Karpas-422 (cell line): ENCODE data around the gene PLXNC1. TPM values are rescaled to one million over a fixed set of nuclear protein-coding genes. Genes with fewer than 3 reads are reported as not detected.

Experiments
- DNase-seq: peaks from one replicate; pipeline ENCODE4 v3.0.0-alpha.2; 2015
- H2AFZ ChIP-seq: fragments of 200-600 bp; sonication (generic); 2 replicates; pipeline ENCODE4 v1.6.1; 2014; ENCODE audit warnings: antibody characterized with exemption, low read length, mixed read lengths
- H3K27ac ChIP-seq: fragments of 200-600 bp; sonication (generic); 2 replicates; pipeline ENCODE4 v1.5.1; 2014; ENCODE audit warnings: mild to moderate bottlenecking, low read length, moderate library complexity
- H3K27me3 ChIP-seq: fragments of 200-600 bp; sonication (generic); 2 replicates; pipeline ENCODE4 v1.6.1; 2014; ENCODE audit warnings: low read length, mixed read lengths
- H3K36me3 ChIP-seq: fragments of 200-600 bp; sonication (generic); 2 replicates; pipeline ENCODE4 v1.6.1; 2014; ENCODE audit warnings: low read length, mixed read lengths; ENCODE audit not compliant: insufficient read depth
- H3K4me1 ChIP-seq: fragments of 200-600 bp; sonication (generic); 2 replicates; pipeline ENCODE4 v1.6.1; 2014; ENCODE audit warnings: mild to moderate bottlenecking, low read length, mixed read lengths
- H3K4me2 ChIP-seq: fragments of 200-600 bp; sonication (generic); 2 replicates; pipeline ENCODE4 v1.6.1; 2014; ENCODE audit warnings: low read length, low read depth, mild to moderate bottlenecking; ENCODE audit not compliant: poor library complexity, severe bottlenecking
- H3K4me3 ChIP-seq: fragments of 200-600 bp; sonication (generic); 2 replicates; pipeline ENCODE4 v1.5.1; 2014; ENCODE audit warnings: mild to moderate bottlenecking, antibody characterized with exemption, low read length, mixed read lengths
- H3K79me2 ChIP-seq: fragments of 200-600 bp; sonication (generic); 2 replicates; pipeline ENCODE4 v1.6.1; 2014; ENCODE audit warnings: mild to moderate bottlenecking, low read length, mixed read lengths
- H3K9ac ChIP-seq: fragments of 200-600 bp; sonication (generic); 2 replicates; pipeline ENCODE4 v1.6.0; 2014; ENCODE audit warnings: low read length
- H3K9me2 ChIP-seq: fragments of 200-600 bp; sonication (generic), shearing (Covaris generic); replicated peaks from 2 replicates; pipeline ENCODE4 v1.6.0; 2014; ENCODE audit warnings: mild to moderate bottlenecking, low read length, moderate library complexity; ENCODE audit not compliant: insufficient read depth
- H3K9me3 ChIP-seq: fragments of 300-700, 200-600 bp; sonication (generic); 2 replicates; pipeline ENCODE4 v1.6.1; 2014; ENCODE audit warnings: low read length, mixed read lengths
- H4K20me1 ChIP-seq: fragments of 200-600 bp; sonication (generic); 2 replicates; pipeline ENCODE4 v1.6.1; 2014; ENCODE audit warnings: mild to moderate bottlenecking, antibody characterized with exemption, low read length, low read depth; ENCODE audit not compliant: insufficient read depth
- total RNA-seq: library from RNA; depleted of rRNA; stranded (reverse); fragments of >200 nt; shearing (Covaris generic); gene quantifications from 2 replicates; pipeline ENCODE4 v1.2.3, GENCODE V29; 2014; ENCODE audit warnings: low replicate concordance

The PLXNC1 gene
- total RNA-seq, 1 experiment from 2014 or later, result 11.9 TPM

- Histone ChIP-seq H3K4me1 (peaks cover 13% of the 10 kb centered on the region), H3K79me2 (no peaks in the 10 kb centered on the region), H3K9ac (no peak overlapping the region), H3K9me2 (no peaks in the 10 kb centered on the region), H2AFZ (no peak overlapping the region), H3K4me2 (no peak overlapping the region), H3K36me3 (no peaks in the 10 kb centered on the region), H3K9me3 (no peaks in the 10 kb centered on the region), H3K27me3 (no peaks in the 10 kb centered on the region), H4K20me1 (no peaks in the 10 kb centered on the region), H3K27ac (no peak overlapping the region), H3K4me3 (no peak overlapping the region)
- no peak for DNase-seq
Observed at GRCh38 chr12:94225947-94226630, 77.7 kb downstream of the PLXNC1 start.

- H3K27me3 ChIP-seq, result no peaks in the 10 kb centered on the region
- H3K4me1 ChIP-seq, result peaks cover 12% of the 10 kb centered on the region
- H2AFZ ChIP-seq, result no peak overlapping the region
- H3K9ac ChIP-seq, result no peak overlapping the region
- no peaks in the 10 kb centered on the region for H3K9me3 ChIP-seq
- no peak overlapping the region for H3K4me2 ChIP-seq
- H3K4me3 ChIP-seq, result no peak overlapping the region
- DNase-seq, result no peak
- H3K27ac ChIP-seq, result no peak overlapping the region
- no peaks in the 10 kb centered on the region for H3K9me2 ChIP-seq
- H3K36me3 ChIP-seq, result no peaks in the 10 kb centered on the region
- H3K79me2 ChIP-seq, result no peaks in the 10 kb centered on the region
- no peaks in the 10 kb centered on the region for H4K20me1 ChIP-seq
Observed at GRCh38 chr12:94227066-94227465, 78.7 kb downstream of the PLXNC1 start.

DNA sequence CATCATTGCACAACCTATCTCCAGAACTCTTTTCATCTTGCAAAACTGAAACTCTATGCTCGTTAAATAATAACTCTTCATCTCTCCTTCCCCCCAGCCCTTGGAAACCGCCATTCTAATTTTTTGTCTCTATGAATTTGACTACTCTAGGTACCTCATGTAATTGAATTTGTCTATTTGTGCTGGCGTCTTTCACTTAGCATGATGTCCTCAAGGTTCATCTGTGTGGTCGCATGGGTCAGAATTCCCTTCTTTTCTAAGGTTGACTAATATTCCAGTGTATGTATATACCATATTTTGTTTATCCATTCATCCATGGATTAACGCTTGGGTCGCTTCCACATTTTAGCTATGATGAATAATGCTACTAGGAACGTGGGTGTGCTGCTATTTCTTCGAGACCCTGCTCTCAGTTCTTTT is 80.1 kb downstream of the PLXNC1 start:
- no peaks in the 10 kb centered on the region for H3K36me3 ChIP-seq
- no peaks in the 10 kb centered on the region for H3K9me3 ChIP-seq
- no peak overlapping the region for H3K27ac ChIP-seq
- H3K9ac ChIP-seq, result no peak overlapping the region
- no peak overlapping the region for H3K4me3 ChIP-seq
- no peaks in the 10 kb centered on the region for H3K79me2 ChIP-seq
- no peaks in the 10 kb centered on the region for H3K27me3 ChIP-seq
- peaks cover 7% of the 10 kb centered on the region for H3K4me1 ChIP-seq
- H4K20me1 ChIP-seq, result no peaks in the 10 kb centered on the region
- DNase-seq, result no peak
- H3K9me2 ChIP-seq, result no peaks in the 10 kb centered on the region
- no peak overlapping the region for H3K4me2 ChIP-seq
- no peak overlapping the region for H2AFZ ChIP-seq

DNA sequence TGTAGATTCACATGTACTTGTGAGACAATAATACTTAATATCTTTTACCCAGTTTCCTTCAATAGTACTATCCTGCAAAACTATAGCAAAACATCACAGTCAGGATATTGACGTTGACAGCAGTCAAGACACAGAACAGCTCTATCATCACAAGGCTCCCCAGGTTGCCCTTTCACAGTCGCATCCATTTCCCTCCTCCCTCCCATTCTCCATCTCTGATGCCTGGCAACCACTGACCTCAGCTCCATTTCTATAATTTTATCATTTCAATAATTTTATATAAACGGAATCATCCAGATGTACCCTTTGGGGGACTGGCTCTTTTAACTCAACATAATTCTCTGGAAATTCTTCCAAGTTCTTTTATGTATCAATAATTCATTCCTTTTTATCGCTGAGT is 81.5 kb downstream of the PLXNC1 start:
- Histone ChIP-seq H3K27ac (no peak overlapping the region), H2AFZ (no peak overlapping the region), H3K9me3 (no peaks in the 10 kb centered on the region), H3K4me1 (peaks cover 15% of the 10 kb centered on the region), H4K20me1 (no peaks in the 10 kb centered on the region), H3K9me2 (no peaks in the 10 kb centered on the region), H3K79me2 (no peaks in the 10 kb centered on the region), H3K36me3 (no peaks in the 10 kb centered on the region), H3K9ac (no peak overlapping the region), H3K27me3 (no peaks in the 10 kb centered on the region), H3K4me2 (no peak overlapping the region), H3K4me3 (no peak overlapping the region)
- no peak for DNase-seq

DNA sequence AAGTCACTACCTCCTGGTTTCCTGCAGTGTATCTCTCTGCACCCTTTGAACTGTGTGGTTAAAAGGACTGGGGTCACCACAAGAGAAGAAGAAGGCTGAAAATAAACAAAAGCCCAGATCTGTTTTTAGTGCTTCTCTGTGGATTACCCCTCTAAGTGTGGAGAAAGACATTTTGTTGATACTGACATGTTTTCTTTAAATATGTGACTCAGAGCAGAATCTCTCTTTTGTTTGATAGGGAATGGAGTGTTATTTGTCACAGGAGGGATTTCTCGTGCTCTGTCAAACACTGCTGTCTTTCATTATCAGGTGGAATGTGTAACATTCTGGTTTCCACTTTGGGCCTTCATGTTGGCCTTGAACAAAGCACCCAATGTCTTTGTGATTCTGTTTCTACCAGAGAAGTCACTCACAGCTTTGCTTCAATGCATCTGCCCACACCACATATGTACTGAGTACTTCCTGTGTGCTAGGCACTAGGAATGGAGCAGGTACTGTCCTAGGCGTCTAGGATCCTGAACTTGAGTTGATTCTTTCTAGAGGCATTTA is 82.1 kb downstream of the PLXNC1 start:
- H3K4me2 ChIP-seq, result no peak overlapping the region
- DNase-seq, result no peak
- H3K9ac ChIP-seq, result no peak overlapping the region
- H3K9me3 ChIP-seq, result no peaks in the 10 kb centered on the region
- no peaks in the 10 kb centered on the region for H3K36me3 ChIP-seq
- H3K4me1 ChIP-seq, result peaks cover 20% of the 10 kb centered on the region
- no peak overlapping the region for H2AFZ ChIP-seq
- no peaks in the 10 kb centered on the region for H3K27me3 ChIP-seq
- no peaks in the 10 kb centered on the region for H4K20me1 ChIP-seq
- H3K27ac ChIP-seq, result no peak overlapping the region
- no peaks in the 10 kb centered on the region for H3K79me2 ChIP-seq
- no peaks in the 10 kb centered on the region for H3K9me2 ChIP-seq
- no peak overlapping the region for H3K4me3 ChIP-seq

- no peaks in the 10 kb centered on the region for H3K36me3 ChIP-seq
- no peak overlapping the region for H3K9ac ChIP-seq
Observed at GRCh38 chr12:94231709-94232108, 83.3 kb downstream of the PLXNC1 start.

GRCh38 chr12:94235848-94236247 is 87.5 kb downstream of the PLXNC1 start:
- Histone ChIP-seq H2AFZ (no peak overlapping the region), H4K20me1 (peaks cover 8% of the 10 kb centered on the region; the same call in 1 of the 2 replicates), H3K4me3 (no peak overlapping the region), H3K79me2 (no peaks in the 10 kb centered on the region), H3K9me2 (no peaks in the 10 kb centered on the region), H3K4me2 (no peak overlapping the region), H3K4me1 (peaks cover 52% of the 10 kb centered on the region), H3K9me3 (no peaks in the 10 kb centered on the region), H3K27ac (no peak overlapping the region), H3K9ac (no peak overlapping the region), H3K27me3 (no peaks in the 10 kb centered on the region), H3K36me3 (no peaks in the 10 kb centered on the region)
- DNase-seq, result peak; percentile 58

More at GRCh38 chr12:94231709-94232108, 83.3 kb downstream of the PLXNC1 start:
- Histone ChIP-seq H2AFZ (no peak overlapping the region), H3K9me3 (no peaks in the 10 kb centered on the region), H3K4me3 (no peak overlapping the region), H3K27ac (no peak overlapping the region), H3K4me2 (no peak overlapping the region), H3K27me3 (no peaks in the 10 kb centered on the region), H3K9me2 (no peaks in the 10 kb centered on the region), H4K20me1 (peaks cover 4% of the 10 kb centered on the region; the same call in 1 of the 2 replicates), H3K4me1 (peaks cover 32% of the 10 kb centered on the region), H3K79me2 (no peaks in the 10 kb centered on the region)
- no peak for DNase-seq

GRCh38 chr12:94239332-94239993 is 91.1 kb downstream of the PLXNC1 start:
- H3K36me3 ChIP-seq, result no peaks in the 10 kb centered on the region
- H2AFZ ChIP-seq, result no peak overlapping the region
- H3K4me1 ChIP-seq, result peaks cover 72% of the 10 kb centered on the region
- H3K9ac ChIP-seq, result no peak overlapping the region
- no peaks in the 10 kb centered on the region for H3K9me3 ChIP-seq
- H3K27ac ChIP-seq, result no peak overlapping the region
- no peak for DNase-seq
- H3K4me2 ChIP-seq, result peak overlapping the region; percentile 61
- 0 out of 2 replicates have a peak overlapping the region, but pooled peaks have one; percentile 22 for H3K4me3 ChIP-seq
- H3K79me2 ChIP-seq, result no peaks in the 10 kb centered on the region
- no peaks in the 10 kb centered on the region for H3K27me3 ChIP-seq
- H4K20me1 ChIP-seq, result peaks cover 8% of the 10 kb centered on the region; the same call in 1 of the 2 replicates
- no peaks in the 10 kb centered on the region for H3K9me2 ChIP-seq
